WTC11 (cell line): ENCODE results near the gene COL18A1. TPM values are rescaled to one million over a fixed set of nuclear protein-coding genes. Genes with fewer than 3 reads are reported as not detected.

ENCODE experiments used
- ATAC-seq: fragments of 200-7000 bp; cut with Tn5 transposase; 2 replicates; pipeline ENCODE4 v1.10.0; 2021; ENCODE audit warnings: mild to moderate bottlenecking, moderate library complexity
- CTCF ChIA-PET: fragments of 300-600 bp; sonication (Branson Sonifier 250); formaldehyde crosslinking; loops from one replicate; lab custom pipeline; 2021; ENCODE audit warnings: antibody characterized with exemption; lab: Charles Lee
- POLR2A ChIA-PET: fragments of 350-600 bp; sonication (Branson Sonifier 250); formaldehyde crosslinking; loops from one replicate; lab custom pipeline; 2021; ENCODE audit warnings: antibody characterized with exemption; lab: Charles Lee
- DNase-seq: peaks from one replicate; pipeline ENCODE4 v3.0.0; 2021; ENCODE audit warnings: low spot score
- H3K27ac Mint-ChIP-seq: 2 replicates; pipeline ENCODE4 v1.8.0; 2021; ENCODE audit warnings: mixed read lengths
- H3K27me3 Mint-ChIP-seq: 2 replicates; pipeline ENCODE4 v1.8.0; 2021; ENCODE audit warnings: low read depth, mild to moderate bottlenecking, moderate library complexity, mixed read lengths
- H3K36me3 Mint-ChIP-seq: 2 replicates; pipeline ENCODE4 v1.8.0; 2021; ENCODE audit warnings: mixed read lengths
- H3K4me1 Mint-ChIP-seq: 2 replicates; pipeline ENCODE4 v1.8.0; 2022; ENCODE audit warnings: mixed read lengths
- H3K4me3 Mint-ChIP-seq: 2 replicates; pipeline ENCODE4 v1.8.0; 2021; ENCODE audit warnings: mild to moderate bottlenecking, moderate library complexity, mixed read lengths
- H3K9me3 Mint-ChIP-seq: 2 replicates; pipeline ENCODE4 v1.8.0; 2021; ENCODE audit warnings: mixed read lengths
- ATF2 ChIP-seq: sonication (generic); formaldehyde crosslinking; IDR thresholded peaks from 2 replicates; pipeline ENCODE4 v1.8.1; 2022; ENCODE audit warnings: low read depth, missing genetic modification reagents, borderline replicate concordance
- CREM ChIP-seq: sonication (generic); formaldehyde crosslinking; IDR thresholded peaks from 2 replicates; pipeline ENCODE4 v1.8.1; 2022; ENCODE audit warnings: mild to moderate bottlenecking, missing genetic modification reagents, moderate library complexity
- E2F4 ChIP-seq: sonication (generic); formaldehyde crosslinking; IDR thresholded peaks from 2 replicates; pipeline ENCODE4 v1.8.1; 2022; ENCODE audit warnings: low read depth, mild to moderate bottlenecking, moderate library complexity, missing genetic modification reagents, borderline replicate concordance
- ESRRA ChIP-seq: sonication (generic); formaldehyde crosslinking; IDR thresholded peaks from 2 replicates; pipeline ENCODE4 v1.8.1; 2022; ENCODE audit warnings: mild to moderate bottlenecking, missing genetic modification reagents, borderline replicate concordance
- ETV6 ChIP-seq: sonication (generic); formaldehyde crosslinking; IDR thresholded peaks from 2 replicates; pipeline ENCODE4 v1.8.1; 2022; ENCODE audit warnings: mild to moderate bottlenecking, missing genetic modification reagents
- RORB ChIP-seq: fragments of 250-450 bp; sonication (Bioruptor Pico); IDR thresholded peaks from 2 replicates; pipeline ENCODE4 v1.9.0; 2021; ENCODE audit warnings: mild to moderate bottlenecking
- SMAD3 ChIP-seq: sonication (generic); formaldehyde crosslinking; IDR thresholded peaks from 2 replicates; pipeline ENCODE4 v1.8.0; 2022; ENCODE audit warnings: missing genetic modification reagents, mild to moderate bottlenecking, borderline replicate concordance
- SMAD4 ChIP-seq: sonication (generic); formaldehyde crosslinking; IDR thresholded peaks from 2 replicates; pipeline ENCODE4 v1.8.0; 2022; ENCODE audit warnings: mild to moderate bottlenecking, missing genetic modification reagents
- TP53 ChIP-seq: sonication (generic); formaldehyde crosslinking; IDR thresholded peaks from 2 replicates; pipeline ENCODE4 v1.8.1; 2023; ENCODE audit warnings: mild to moderate bottlenecking, missing genetic modification reagents
- ZNF121 ChIP-seq: sonication (generic); formaldehyde crosslinking; IDR thresholded peaks from 2 replicates; pipeline ENCODE4 v1.8.0; 2023; ENCODE audit warnings: missing genetic modification reagents
- ZNF138 ChIP-seq: sonication (generic); formaldehyde crosslinking; conservative IDR thresholded peaks from 2 replicates; pipeline ENCODE4 v1.8.1; 2022; ENCODE audit warnings: mild to moderate bottlenecking, moderate library complexity, missing genetic modification reagents
- ZNF219 ChIP-seq: sonication (generic); formaldehyde crosslinking; IDR thresholded peaks from 2 replicates; pipeline ENCODE4 v1.8.0; 2023; ENCODE audit warnings: missing genetic modification reagents, mild to moderate bottlenecking, borderline replicate concordance
- ZNF263 ChIP-seq: sonication (generic); formaldehyde crosslinking; IDR thresholded peaks from 2 replicates; pipeline ENCODE4 v1.8.1; 2022; ENCODE audit warnings: low read depth, mild to moderate bottlenecking, moderate library complexity, missing genetic modification reagents
- ZNF423 ChIP-seq: fragments of 250-450 bp; sonication (Bioruptor Pico); IDR thresholded peaks from 2 replicates; pipeline ENCODE4 v2.1.2; 2022; ENCODE audit warnings: mild to moderate bottlenecking, moderate library complexity
- ZNF512 ChIP-seq: sonication (generic); formaldehyde crosslinking; IDR thresholded peaks from 2 replicates; pipeline ENCODE4 v1.8.1; 2022; ENCODE audit warnings: missing genetic modification reagents, borderline replicate concordance
- ZNF671 ChIP-seq: fragments of 250-450 bp; sonication (Bioruptor Pico); IDR thresholded peaks from 2 replicates; pipeline ENCODE4 v1.8.0; 2021; ENCODE audit warnings: mild to moderate bottlenecking
- total RNA-seq: library from RNA; stranded (reverse); gene quantifications from 3 replicates; pipeline ENCODE4 v1.2.3, GENCODE V29; 2021
- TF ChIP-seq, protein P1 (sequence below): sonication (generic); formaldehyde crosslinking; IDR thresholded peaks from 2 replicates; pipeline ENCODE4 v1.8.0; 2023; ENCODE audit warnings: missing genetic modification reagents, mild to moderate bottlenecking, borderline replicate concordance
- TF ChIP-seq, protein P2 (sequence below): sonication (generic); formaldehyde crosslinking; IDR thresholded peaks from 2 replicates; pipeline ENCODE4 v1.8.0; 2022; ENCODE audit warnings: mild to moderate bottlenecking, missing genetic modification reagents
- TF ChIP-seq, protein P3 (sequence below): sonication (generic); formaldehyde crosslinking; conservative IDR thresholded peaks from 2 replicates; pipeline ENCODE4 v1.8.1; 2022; ENCODE audit warnings: mild to moderate bottlenecking, missing genetic modification reagents
- TF ChIP-seq, protein P4 (sequence below): sonication (generic); formaldehyde crosslinking; IDR thresholded peaks from 2 replicates; pipeline ENCODE4 v1.8.1; 2023; ENCODE audit warnings: mild to moderate bottlenecking, missing genetic modification reagents

COL18A1 gene
- total RNA-seq, 1 experiment from 2014 or later: 231 TPM

GRCh38 chr21:45467221-45467779 lies 62.3 kb downstream of the COL18A1 start (continued):
- TF ChIP-seq, protein P1, sequence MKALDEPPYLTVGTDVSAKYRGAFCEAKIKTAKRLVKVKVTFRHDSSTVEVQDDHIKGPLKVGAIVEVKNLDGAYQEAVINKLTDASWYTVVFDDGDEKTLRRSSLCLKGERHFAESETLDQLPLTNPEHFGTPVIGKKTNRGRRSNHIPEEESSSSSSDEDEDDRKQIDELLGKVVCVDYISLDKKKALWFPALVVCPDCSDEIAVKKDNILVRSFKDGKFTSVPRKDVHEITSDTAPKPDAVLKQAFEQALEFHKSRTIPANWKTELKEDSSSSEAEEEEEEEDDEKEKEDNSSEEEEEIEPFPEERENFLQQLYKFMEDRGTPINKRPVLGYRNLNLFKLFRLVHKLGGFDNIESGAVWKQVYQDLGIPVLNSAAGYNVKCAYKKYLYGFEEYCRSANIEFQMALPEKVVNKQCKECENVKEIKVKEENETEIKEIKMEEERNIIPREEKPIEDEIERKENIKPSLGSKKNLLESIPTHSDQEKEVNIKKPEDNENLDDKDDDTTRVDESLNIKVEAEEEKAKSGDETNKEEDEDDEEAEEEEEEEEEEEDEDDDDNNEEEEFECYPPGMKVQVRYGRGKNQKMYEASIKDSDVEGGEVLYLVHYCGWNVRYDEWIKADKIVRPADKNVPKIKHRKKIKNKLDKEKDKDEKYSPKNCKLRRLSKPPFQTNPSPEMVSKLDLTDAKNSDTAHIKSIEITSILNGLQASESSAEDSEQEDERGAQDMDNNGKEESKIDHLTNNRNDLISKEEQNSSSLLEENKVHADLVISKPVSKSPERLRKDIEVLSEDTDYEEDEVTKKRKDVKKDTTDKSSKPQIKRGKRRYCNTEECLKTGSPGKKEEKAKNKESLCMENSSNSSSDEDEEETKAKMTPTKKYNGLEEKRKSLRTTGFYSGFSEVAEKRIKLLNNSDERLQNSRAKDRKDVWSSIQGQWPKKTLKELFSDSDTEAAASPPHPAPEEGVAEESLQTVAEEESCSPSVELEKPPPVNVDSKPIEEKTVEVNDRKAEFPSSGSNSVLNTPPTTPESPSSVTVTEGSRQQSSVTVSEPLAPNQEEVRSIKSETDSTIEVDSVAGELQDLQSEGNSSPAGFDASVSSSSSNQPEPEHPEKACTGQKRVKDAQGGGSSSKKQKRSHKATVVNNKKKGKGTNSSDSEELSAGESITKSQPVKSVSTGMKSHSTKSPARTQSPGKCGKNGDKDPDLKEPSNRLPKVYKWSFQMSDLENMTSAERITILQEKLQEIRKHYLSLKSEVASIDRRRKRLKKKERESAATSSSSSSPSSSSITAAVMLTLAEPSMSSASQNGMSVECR (CRISPR knock-in tag): no peak
- TF ChIP-seq ZNF512 (CRISPR knock-in tag): no peak
- TF ChIP-seq SMAD3 (CRISPR knock-in tag): no peak
- TF ChIP-seq RORB: no peak
- no peak for TF ChIP-seq TP53 (CRISPR knock-in tag)
- TF ChIP-seq ZNF121 (CRISPR knock-in tag): no peak
- TF ChIP-seq, protein P2, sequence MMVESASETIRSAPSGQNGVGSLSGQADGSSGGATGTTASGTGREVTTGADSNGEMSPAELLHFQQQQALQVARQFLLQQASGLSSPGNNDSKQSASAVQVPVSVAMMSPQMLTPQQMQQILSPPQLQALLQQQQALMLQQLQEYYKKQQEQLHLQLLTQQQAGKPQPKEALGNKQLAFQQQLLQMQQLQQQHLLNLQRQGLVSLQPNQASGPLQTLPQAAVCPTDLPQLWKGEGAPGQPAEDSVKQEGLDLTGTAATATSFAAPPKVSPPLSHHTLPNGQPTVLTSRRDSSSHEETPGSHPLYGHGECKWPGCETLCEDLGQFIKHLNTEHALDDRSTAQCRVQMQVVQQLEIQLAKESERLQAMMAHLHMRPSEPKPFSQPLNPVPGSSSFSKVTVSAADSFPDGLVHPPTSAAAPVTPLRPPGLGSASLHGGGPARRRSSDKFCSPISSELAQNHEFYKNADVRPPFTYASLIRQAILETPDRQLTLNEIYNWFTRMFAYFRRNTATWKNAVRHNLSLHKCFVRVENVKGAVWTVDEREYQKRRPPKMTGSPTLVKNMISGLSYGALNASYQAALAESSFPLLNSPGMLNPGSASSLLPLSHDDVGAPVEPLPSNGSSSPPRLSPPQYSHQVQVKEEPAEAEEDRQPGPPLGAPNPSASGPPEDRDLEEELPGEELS (CRISPR knock-in tag): no peak
- TF ChIP-seq, protein P3, sequence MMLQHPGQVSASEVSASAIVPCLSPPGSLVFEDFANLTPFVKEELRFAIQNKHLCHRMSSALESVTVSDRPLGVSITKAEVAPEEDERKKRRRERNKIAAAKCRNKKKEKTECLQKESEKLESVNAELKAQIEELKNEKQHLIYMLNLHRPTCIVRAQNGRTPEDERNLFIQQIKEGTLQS (CRISPR knock-in tag): no peak
- TF ChIP-seq ETV6: no peak
- no peak for TF ChIP-seq ZNF423
- TF ChIP-seq ZNF263 (CRISPR knock-in tag): no peak
- TF ChIP-seq SMAD4: no peak
- no peak for TF ChIP-seq ATF2 (CRISPR knock-in tag)

DNA sequence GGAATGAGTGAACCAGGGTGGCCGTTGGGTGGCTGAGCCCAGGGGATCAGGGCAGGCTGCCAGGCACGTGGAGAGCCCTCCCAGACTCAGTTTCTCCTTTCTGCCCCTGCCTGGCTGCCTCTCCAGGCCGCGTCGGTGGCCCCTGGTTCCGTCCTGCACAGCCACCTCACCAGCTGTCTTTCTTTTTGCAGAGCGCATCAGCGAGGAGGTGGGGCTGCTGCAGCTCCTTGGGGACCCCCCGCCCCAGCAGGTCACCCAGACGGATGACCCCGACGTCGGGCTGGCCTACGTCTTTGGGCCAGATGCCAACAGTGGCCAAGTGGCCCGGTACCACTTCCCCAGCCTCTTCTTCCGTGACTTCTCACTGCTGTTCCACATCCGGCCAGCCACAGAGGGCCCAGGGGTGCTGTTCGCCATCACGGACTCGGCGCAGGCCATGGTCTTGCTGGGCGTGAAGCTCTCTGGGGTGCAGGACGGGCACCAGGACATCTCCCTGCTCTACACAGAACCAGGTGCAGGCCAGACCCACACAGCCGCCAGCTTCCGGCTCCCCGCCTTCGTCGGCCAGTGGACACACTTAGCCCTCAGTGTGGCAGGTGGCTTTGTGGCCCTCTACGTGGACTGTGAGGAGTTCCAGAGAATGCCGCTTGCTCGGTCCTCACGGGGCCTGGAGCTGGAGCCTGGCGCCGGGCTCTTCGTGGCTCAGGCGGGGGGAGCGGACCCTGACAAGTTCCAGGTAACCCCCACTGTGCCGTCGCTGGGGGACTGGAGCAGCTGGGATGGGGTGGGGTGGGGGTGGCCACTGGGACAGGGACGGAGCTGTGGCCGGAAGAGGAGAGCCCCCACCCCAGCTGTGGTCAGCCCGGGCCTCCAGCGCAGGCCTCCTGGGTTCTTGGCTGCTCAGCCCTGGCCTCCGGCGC lies 63.3 kb downstream of the COL18A1 start:
- no peak for ATAC-seq
- Mint-ChIP-seq H3K27ac (no peak overlapping the region), H3K27me3 (no peaks in the 10 kb centered on the region), H3K4me3 (no peak overlapping the region), H3K36me3 (peaks cover 8% of the 10 kb centered on the region; the same call in 1 of the 2 replicates), H3K9me3 (no peaks in the 10 kb centered on the region), H3K4me1 (peaks cover 8% of the 10 kb centered on the region)
- ChIA-PET POLR2A (no interaction called here), CTCF (no interaction called here)
- TF ChIP-seq TP53 (CRISPR knock-in tag) (no peak), ZNF423 (no peak), CREM (CRISPR knock-in tag) (no peak), ESRRA (CRISPR knock-in tag) (no peak), ZNF671 (no peak), ZNF138 (CRISPR knock-in tag) (no peak), ZNF219 (CRISPR knock-in tag) (no peak), E2F4 (CRISPR knock-in tag) (no peak)
- TF ChIP-seq, protein P4, sequence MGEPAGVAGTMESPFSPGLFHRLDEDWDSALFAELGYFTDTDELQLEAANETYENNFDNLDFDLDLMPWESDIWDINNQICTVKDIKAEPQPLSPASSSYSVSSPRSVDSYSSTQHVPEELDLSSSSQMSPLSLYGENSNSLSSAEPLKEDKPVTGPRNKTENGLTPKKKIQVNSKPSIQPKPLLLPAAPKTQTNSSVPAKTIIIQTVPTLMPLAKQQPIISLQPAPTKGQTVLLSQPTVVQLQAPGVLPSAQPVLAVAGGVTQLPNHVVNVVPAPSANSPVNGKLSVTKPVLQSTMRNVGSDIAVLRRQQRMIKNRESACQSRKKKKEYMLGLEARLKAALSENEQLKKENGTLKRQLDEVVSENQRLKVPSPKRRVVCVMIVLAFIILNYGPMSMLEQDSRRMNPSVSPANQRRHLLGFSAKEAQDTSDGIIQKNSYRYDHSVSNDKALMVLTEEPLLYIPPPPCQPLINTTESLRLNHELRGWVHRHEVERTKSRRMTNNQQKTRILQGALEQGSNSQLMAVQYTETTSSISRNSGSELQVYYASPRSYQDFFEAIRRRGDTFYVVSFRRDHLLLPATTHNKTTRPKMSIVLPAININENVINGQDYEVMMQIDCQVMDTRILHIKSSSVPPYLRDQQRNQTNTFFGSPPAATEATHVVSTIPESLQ (CRISPR knock-in tag): no peak
- DNase-seq: no peak
